Inferior parietal cortex (tissue), 1 donor: Measurements from ENCODE around the gene TTLL13.
"Not testable (repeated sequence)": the region's sequence is repeated elsewhere in the genome, so short reads cannot be mapped to it uniquely, and the experiment has no call there.

Source experiments
- DNase-seq: peaks from one replicate; pipeline ENCODE4 v3.0.0-alpha.2; 2016; ENCODE audit errors: extremely low spot score

Gene TTLL13

DNA sequence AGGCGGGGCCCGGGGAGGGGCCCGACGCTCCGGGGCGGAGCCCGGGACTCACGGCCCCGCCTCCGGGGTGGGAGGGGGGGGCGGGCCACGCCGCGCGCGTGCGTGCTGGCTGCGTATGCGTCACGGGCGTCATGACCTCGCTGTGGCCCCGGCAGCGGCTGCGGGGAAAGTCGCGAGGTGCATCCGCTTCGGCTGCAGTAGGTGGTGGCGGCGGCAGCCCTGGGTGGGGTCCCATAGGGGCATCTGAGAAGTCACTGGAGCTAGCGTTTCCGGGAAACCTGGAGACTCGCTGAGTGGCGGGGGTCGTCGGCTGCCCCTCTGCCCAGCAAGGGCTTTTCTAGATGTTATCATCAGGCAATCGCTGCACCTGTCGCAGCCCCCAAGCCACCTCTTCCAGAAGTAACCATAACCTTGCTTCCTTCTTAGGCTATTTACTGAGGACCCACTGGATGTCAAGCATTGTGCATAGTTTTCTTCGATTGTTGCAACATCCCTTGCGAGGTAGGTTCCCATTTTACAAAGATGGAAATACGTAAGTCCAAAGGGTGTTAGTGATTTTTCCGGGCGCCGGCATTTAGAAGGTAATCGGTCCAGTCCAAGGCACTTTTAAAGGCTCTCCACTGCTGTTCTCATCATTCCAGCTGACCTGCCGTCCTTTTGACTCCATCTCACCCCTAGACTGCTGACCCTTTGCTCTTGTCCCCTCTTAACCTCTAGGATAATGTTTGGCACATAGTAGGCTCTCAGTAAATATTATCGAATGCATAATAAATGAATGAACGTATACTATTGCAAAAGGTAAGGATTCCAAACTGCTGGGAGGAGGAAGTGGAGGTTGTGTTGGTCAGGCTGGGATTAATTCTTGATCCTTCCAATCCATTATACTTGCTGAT, 15.0 kb upstream of the TTLL13 start, which contains the start of gene GDPGP1:
Gene GDPGP1, plus strand, starts transcription at position 114 of the 893 bp plus-strand sequence. CDS start 6,700 bp downstream, outside the sequence.
- peak; percentile 90 for DNase-seq

DNA sequence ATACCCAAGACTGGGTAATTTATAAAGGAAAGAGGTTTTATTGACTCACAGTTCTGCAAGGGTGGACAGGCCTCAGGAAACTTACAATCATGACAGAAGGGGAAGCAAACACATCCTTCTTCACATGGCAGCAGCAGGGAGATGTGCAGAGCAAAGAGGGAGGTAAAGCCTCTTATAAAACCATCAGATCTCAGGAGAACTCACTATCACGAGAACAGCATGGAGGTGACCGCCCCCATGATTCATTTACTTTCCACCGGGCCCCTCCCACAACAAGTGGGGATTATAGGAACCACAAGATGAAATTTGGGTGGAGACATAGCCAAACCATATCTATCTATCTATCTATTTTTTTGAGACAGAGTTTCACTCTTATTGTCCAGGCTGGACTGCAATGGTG, 10.0 kb upstream of the TTLL13 start:
- no peak for DNase-seq

- no peak for DNase-seq
Observed at GRCh38 chr15:90240856-90241255, 8.5 kb upstream of the TTLL13 start.

DNA sequence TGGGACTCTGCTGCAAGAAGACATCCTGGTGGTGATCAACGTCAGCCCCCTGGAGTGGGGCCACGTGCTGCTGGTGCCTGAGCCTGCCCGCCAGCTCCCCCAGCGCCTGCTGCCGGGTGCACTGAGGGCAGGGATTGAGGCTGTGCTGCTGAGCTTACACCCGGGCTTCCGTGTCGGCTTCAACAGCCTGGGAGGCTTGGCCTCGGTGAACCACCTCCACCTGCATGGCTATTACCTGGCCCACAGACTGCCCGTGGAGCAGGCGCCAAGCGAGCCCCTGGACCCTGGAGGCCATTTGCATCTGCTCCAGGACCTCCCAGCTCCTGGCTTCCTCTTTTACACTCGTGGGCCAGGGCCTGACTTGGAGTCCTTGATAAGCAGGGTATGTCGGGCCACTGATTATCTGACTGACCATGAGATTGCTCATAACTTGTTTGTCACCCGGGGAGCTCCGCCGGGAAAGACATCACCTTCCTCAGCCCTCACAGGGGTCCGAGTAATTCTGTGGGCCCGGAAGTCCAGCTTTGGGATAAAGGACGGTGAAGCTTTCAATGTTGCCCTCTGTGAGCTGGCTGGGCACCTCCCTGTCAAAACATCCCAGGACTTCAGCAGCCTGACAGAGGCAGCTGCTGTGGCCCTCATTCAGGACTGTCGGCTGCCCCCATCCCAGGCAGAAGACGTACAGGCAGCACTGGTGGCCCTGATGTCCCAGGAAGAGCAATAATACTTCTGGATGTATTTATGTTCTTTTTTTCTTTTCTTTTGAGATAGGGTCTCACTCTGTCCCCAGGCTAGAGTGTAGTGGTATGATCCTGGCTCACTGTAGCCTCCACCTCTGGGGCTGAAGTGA, 7.8 kb upstream of the TTLL13 start:
- no peak for DNase-seq

DNA sequence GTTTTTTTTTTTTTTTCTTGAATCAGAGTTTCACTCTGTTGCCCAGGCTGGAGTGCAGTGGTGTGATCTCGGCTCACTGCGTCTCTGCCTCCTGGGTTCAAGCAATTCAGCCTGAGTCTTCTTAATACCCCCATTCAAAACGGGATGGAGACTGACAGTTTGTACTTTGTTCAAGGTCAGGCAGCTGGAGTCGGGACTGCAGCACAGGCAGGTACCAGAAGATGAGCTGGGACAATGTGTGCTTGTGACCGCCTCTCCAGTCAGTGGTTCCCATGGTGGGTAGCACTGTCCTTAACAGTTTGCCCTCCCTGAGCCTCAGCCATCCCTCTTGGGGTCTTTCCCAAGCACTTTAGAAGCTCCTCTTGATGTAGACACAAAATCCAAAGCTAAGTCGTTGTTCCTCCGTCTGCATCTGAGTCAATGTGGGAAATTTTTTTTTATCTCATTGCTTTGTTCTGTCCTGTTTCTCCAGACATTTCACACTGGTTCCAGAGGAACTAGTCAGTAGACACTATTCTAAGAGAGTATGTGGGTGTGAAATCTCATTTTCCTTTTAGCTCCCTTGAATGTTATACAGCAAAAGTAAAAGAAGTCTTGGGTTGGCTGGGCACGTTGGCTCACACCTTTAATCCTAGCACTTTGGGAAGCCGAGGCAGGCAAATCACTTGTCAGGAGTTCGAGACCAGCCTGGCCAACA, 5.3 kb upstream of the TTLL13 start:
- peak; percentile 60 for DNase-seq

DNA sequence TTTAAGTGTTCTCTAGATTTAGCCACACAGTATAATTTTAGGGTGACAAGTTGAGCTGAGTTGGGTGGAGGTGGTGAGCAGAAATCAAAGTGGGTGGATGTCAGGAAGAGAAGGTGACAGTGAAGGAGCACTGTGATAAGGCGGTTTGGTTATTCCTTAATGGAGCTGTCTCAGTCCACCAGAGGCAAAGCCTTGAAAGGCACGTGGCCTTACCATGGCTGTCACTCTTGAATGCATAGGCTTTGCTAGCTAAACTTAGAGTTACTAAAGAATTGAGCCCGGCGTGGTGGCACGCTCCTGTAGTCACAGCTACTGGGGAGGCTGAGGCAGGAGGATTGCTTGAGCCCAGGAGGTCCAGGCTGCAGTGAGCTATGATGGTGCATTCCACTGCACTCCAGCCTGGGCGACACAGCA, 560 bp upstream of the TTLL13 start:
- DNase-seq = no peak

DNA sequence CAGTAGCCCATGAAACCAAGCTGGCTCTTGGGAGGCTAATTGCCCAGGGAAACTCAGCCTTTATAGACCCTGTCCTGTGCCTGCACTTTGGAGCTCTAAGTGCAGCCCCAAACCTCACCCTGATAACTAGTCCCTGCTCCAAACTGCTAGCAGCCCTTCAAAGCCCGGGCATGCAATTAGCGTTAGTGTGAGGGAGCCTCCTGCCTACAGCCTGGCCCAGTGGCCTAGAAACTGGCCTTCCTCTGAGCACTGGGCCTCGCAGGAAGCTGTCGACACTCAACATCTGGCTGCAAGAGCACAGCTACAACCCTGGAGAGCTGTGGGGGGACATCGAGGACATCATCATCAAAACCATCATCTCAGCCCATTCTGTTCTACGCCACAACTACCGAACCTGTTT, 8.4 kb downstream of the TTLL13 start:
- DNase-seq = no peak

GRCh38 chr15:90259524-90259923, 10.2 kb downstream of the TTLL13 start:
- DNase-seq = no peak

DNA sequence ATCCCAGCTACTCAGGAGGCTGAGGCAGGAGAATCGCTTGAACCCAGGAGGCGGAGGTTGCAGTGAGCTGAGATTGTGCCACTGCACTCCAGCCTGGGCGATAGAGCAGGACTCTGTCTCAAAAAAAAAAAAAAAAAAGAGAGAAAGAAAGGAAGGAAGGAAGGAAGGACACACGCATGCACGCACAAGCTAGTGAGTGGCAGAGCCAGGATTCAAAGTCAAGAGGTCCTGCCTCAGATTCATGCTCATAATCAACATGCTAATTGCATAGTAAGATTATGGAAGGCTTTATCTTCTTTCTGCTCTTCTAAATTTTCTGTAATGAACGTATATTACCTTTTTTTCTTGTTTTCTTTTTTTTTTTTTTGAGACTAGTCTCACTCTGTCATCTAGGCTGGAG, 11.4 kb downstream of the TTLL13 start:
- not testable (repeated sequence) for DNase-seq

GRCh38 chr15:90261811-90262210, 12.5 kb downstream of the TTLL13 start:
- no peak for DNase-seq

DNA sequence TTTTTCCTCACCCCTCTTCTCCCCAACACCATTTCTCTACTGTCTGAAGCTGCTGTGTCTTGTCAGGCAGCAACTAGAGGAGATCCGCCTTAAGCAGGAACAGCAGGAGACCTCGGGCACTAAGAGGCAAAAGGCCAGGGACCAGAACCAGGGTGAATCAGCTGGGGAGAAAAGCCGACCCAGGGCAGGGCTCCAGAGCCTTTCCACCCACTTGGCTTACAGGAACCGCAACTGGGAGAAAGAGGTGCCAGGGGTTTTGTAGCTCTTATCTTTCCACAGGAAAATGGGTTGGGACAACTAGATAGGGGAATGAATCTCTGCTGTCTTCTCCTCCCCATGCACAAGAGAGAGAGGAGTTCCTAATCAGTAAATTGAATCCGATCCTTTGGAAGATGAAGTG, 13.1 kb downstream of the TTLL13 start:
- no peak for DNase-seq

GRCh38 chr15:90264671-90265070, 15.3 kb downstream of the TTLL13 start:
- no peak for DNase-seq

GRCh38 chr15:90265271-90266060, 16.1 kb downstream of the TTLL13 start, which contains the start of gene NGRN:
NGRN (plus strand) TSS chr15:90265672; CDS start chr15:90265713, 41 bp downstream.
- DNase-seq = peak; percentile 96

DNA sequence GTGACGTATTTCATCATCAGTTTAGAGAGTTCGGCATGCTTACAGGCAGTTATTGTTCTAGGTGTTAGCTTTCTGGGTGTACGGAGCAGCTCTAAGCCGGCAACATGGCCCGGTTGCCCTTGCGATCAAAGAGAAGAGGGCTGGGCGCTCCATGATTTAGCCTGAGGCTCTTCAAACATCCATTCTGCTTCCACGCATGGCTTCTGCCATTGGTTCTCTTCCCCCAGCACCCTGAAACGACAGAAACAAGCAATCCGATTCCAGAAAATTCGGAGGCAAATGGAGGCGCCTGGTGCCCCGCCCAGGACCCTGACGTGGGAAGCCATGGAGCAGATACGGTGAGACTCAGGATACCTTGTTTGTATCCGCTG, 16.7 kb downstream of the TTLL13 start:
- no peak for DNase-seq

DNA sequence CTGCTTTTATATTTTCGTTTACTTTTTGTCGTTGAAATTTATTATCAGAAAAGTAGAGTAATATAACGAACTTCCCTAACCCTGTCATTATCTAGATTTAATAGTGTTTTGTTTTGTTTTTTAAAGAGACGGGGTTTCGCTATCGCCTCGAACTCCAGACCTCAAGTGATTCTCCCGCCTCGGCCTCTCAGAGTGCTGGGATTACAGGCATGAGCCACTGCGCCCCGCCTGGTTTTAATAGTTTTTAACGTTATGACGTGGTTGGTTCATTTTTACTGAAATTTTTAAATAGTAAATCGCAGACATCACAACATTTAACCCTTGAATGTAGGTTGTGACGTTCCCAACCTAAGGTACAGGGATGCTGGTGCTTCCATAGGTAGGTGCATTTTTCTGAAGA, 17.1 kb downstream of the TTLL13 start:
- DNase-seq = no peak

GRCh38 chr15:90268415-90268814, 19.1 kb downstream of the TTLL13 start:
- DNase-seq = no peak

GRCh38 chr15:90270502-90271150, 21.3 kb downstream of the TTLL13 start:
- DNase-seq = no peak

GRCh38 chr15:90271459-90272166, 22.3 kb downstream of the TTLL13 start:
- DNase-seq = no peak

- DNase-seq = not testable (repeated sequence)
Observed at GRCh38 chr15:90278467-90278866, 29.1 kb downstream of the TTLL13 start.

DNA sequence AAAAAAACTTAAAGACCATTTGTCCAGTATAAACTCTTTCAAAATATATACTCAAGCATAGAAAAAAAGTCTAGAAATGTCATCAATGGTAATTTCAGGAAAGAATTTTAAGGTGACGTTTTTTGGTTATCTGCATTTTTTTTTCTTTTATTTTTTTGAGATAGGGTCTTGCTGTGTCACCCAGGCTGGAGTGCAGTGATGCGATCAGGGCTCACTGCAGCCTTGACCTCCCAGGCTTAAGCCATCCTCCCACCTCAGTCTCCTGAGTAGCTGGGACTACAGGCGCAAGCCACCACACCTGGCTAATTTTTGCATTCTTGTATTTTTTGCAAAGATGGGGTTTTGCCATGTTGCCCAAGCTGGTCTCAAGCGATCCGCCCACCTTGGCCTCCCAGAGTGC, 31.4 kb downstream of the TTLL13 start:
- not testable (repeated sequence) for DNase-seq
